Neuronal stem cell (in vitro differentiated cells): ENCODE results near the gene OR3A2. TPM values are rescaled to one million over a fixed set of nuclear protein-coding genes. Genes with fewer than 3 reads are reported as not detected.
"Not testable (repeated sequence)": the region's sequence is repeated elsewhere in the genome, so short reads cannot be mapped to it uniquely, and the experiment has no call there.

Experiments used
- DNase-seq: peaks from one replicate; pipeline ENCODE4 v3.0.0-alpha.2; 2013; ENCODE audit warnings: low spot score
- H2AFZ ChIP-seq: one replicate; pipeline ENCODE4 v1.6.1; 2013; ENCODE audit warnings: mild to moderate bottlenecking, low read length, inconsistent platforms
- H2AK5ac ChIP-seq: 2 replicates; pipeline ENCODE4 v1.6.1; 2013; ENCODE audit warnings: low read depth, mild to moderate bottlenecking, inconsistent platforms, low read length, moderate library complexity, mixed read lengths
- H2BK120ac ChIP-seq: 2 replicates; pipeline ENCODE4 v1.6.1; 2013; ENCODE audit warnings: low read depth, mild to moderate bottlenecking, inconsistent platforms, low read length, moderate library complexity, mixed read lengths
- H2BK12ac ChIP-seq: one replicate; pipeline ENCODE4 v1.6.1; 2013; ENCODE audit warnings: low read length, inconsistent platforms
- H2BK15ac ChIP-seq: 2 replicates; pipeline ENCODE4 v1.6.1; 2013; ENCODE audit warnings: mild to moderate bottlenecking, low read length, inconsistent platforms, mixed read lengths
- H2BK5ac ChIP-seq: one replicate; pipeline ENCODE4 v1.6.1; 2013; ENCODE audit warnings: inconsistent platforms, mild to moderate bottlenecking, low read length, moderate library complexity
- H3K14ac ChIP-seq: one replicate; pipeline ENCODE4 v1.6.1; 2013; ENCODE audit warnings: low read length, inconsistent platforms
- H3K18ac ChIP-seq: 2 replicates; pipeline ENCODE4 v1.6.1; 2013; ENCODE audit warnings: low read length, inconsistent platforms
- H3K23ac ChIP-seq: 2 replicates; pipeline ENCODE4 v1.6.1; 2013; ENCODE audit warnings: low read depth, mild to moderate bottlenecking, mixed read lengths, low read length, inconsistent platforms; ENCODE audit not compliant: poor library complexity
- H3K27ac ChIP-seq: replicated peaks from 3 replicates; pipeline ENCODE4 v1.5.1; 2013; ENCODE audit warnings: low read length, inconsistent platforms
- H3K27me3 ChIP-seq, 3 experiments: 2 replicates each; pipeline ENCODE4 v1.6.1; 2013; ENCODE audit warnings: low read length in 3 of 3, mild to moderate bottlenecking in 2 of 3, inconsistent platforms in 1 of 3, low read depth in 1 of 3, mixed read lengths in 1 of 3, moderate library complexity in 1 of 3; ENCODE audit not compliant: control insufficient read depth in 3 of 3, insufficient read depth in 3 of 3
- H3K36me3 ChIP-seq, 2 donors: replicated peaks in 1 of 2; 2 replicates each; pipeline ENCODE4 v1.6.1; 2013; ENCODE audit warnings: low read length in 2 of 2; ENCODE audit not compliant: control insufficient read depth in 2 of 2, insufficient read depth in 2 of 2
- H3K4ac ChIP-seq: 2 replicates; pipeline ENCODE4 v1.6.1; 2013; ENCODE audit warnings: inconsistent platforms, mild to moderate bottlenecking, low read length, moderate library complexity
- H3K4me1 ChIP-seq, 2 donors: 1 replicate in 1 of 2; 2 replicates in 1 of 2; pipeline ENCODE4 v1.6.1; 2013; ENCODE audit warnings: low read length in 2 of 2, low read depth in 1 of 2; ENCODE audit not compliant: control insufficient read depth in 2 of 2, insufficient read depth in 1 of 2
- H3K4me2 ChIP-seq: one replicate; pipeline ENCODE4 v1.6.1; 2013; ENCODE audit warnings: mild to moderate bottlenecking, low read length, inconsistent platforms; ENCODE audit not compliant: insufficient read depth, poor library complexity, severe bottlenecking
- H3K4me3 ChIP-seq, 2 donors: 2 replicates each; pipeline ENCODE4 v1.5.1; 2013; ENCODE audit warnings: low read length in 2 of 2, mild to moderate bottlenecking in 2 of 2, inconsistent platforms in 1 of 2, moderate library complexity in 1 of 2
- H3K79me1 ChIP-seq: one replicate; pipeline ENCODE4 v1.6.1; 2013; ENCODE audit warnings: low read depth, mild to moderate bottlenecking, inconsistent platforms, low read length, moderate library complexity
- H3K9ac ChIP-seq: one replicate; pipeline ENCODE4 v1.6.1; 2013; ENCODE audit warnings: mild to moderate bottlenecking, low read depth, low read length, inconsistent platforms; ENCODE audit not compliant: poor library complexity
- H3K9me3 ChIP-seq, 2 donors: replicated peaks in 1 of 2; 2 replicates each; pipeline versions ENCODE3 to v1.6.1; 2013; ENCODE audit warnings: low read length in 2 of 2, mild to moderate bottlenecking in 2 of 2, inconsistent platforms in 1 of 2, low read depth in 1 of 2, mixed read lengths in 1 of 2, moderate library complexity in 1 of 2; ENCODE audit not compliant: control insufficient read depth in 2 of 2, insufficient read depth in 1 of 2
- H4K8ac ChIP-seq: one replicate; pipeline ENCODE4 v1.6.1; 2013; ENCODE audit warnings: low read depth, mild to moderate bottlenecking, inconsistent platforms, low read length, moderate library complexity
- H4K91ac ChIP-seq: one replicate; pipeline ENCODE4 v1.6.1; 2013; ENCODE audit warnings: low read length, low read depth, mild to moderate bottlenecking, inconsistent platforms; ENCODE audit not compliant: poor library complexity
- WGBS, 2 donors: extraction: QIAGEN DNeasy Blood & Tissue Kit; methylation state at CpG; one replicate each; pipeline ENCODE4 v1.1.7; 2013; ENCODE audit warnings: missing lambda C conversion rate in 2 of 2, mixed read lengths in 1 of 2; ENCODE audit not compliant: insufficient read length in 2 of 2, insufficient replicate concordance in 1 of 2; ENCODE audit errors: extremely low coverage in 2 of 2; 5-methylcytosine and 5-hydroxymethylcytosine counted together
- small RNA-seq: library from polyadenylated mRNA; stranded (forward); fragments of <200 nt; extraction: miRNeasy Mini kit (QIAGEN cat#:217004); gene quantifications from one replicate; pipeline ENCODE3, GENCODE V24; 2013; ENCODE audit not compliant: insufficient read depth

The OR3A2 gene

GRCh38 chr17:3241044-3241443 lies 145.1 kb downstream of the OR3A2 start:
- H3K4ac ChIP-seq, H2BK12ac ChIP-seq, H2BK120ac ChIP-seq, DNase-seq, H2BK15ac ChIP-seq, H4K8ac ChIP-seq, H3K36me3 ChIP-seq, H3K23ac ChIP-seq, H3K27ac ChIP-seq, H3K9ac ChIP-seq, H3K18ac ChIP-seq, H3K4me3 ChIP-seq, H4K91ac ChIP-seq, H2AFZ ChIP-seq, H3K4me1 ChIP-seq, H3K9me3 ChIP-seq, H3K79me1 ChIP-seq, H2AK5ac ChIP-seq, H3K14ac ChIP-seq, H3K4me2 ChIP-seq, H2BK5ac ChIP-seq, H3K27me3 ChIP-seq: not testable (repeated sequence)
- WGBS, 2 donors: no CpG with 5 or more reads among the region's 1 CpG

DNA sequence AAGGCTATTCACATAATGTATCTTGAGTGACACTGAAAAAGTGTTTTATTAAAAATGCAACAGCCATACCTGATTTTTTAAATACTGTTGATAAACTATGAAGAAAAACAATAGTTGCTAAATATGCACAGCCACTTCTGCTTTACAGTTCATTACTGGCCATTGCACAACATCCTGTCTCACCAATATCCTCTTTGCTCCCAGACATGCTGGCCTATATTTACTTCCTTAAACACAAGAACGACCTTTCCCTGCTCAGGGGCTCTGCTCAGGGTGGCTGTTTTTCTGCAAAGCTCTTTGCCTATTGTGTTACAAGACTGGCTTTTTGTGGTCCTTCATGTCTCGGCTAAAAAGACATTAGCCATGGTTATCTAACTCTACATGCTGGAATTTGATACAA lies 147.4 kb downstream of the OR3A2 start:
- DNase-seq, H3K14ac ChIP-seq, H3K4me2 ChIP-seq, H3K9me3 ChIP-seq, H3K4ac ChIP-seq, H3K4me3 ChIP-seq, H3K9ac ChIP-seq, H3K27ac ChIP-seq, H3K36me3 ChIP-seq, H4K91ac ChIP-seq, H2BK12ac ChIP-seq, H4K8ac ChIP-seq, H3K79me1 ChIP-seq, H3K18ac ChIP-seq, H3K4me1 ChIP-seq, H3K23ac ChIP-seq, H2AFZ ChIP-seq, H2BK120ac ChIP-seq, H2AK5ac ChIP-seq, H3K27me3 ChIP-seq, H2BK5ac ChIP-seq, H2BK15ac ChIP-seq: not testable (repeated sequence)
- WGBS, 2 donors: no CpG with 5 or more reads among the region's 2 CpGs

DNA sequence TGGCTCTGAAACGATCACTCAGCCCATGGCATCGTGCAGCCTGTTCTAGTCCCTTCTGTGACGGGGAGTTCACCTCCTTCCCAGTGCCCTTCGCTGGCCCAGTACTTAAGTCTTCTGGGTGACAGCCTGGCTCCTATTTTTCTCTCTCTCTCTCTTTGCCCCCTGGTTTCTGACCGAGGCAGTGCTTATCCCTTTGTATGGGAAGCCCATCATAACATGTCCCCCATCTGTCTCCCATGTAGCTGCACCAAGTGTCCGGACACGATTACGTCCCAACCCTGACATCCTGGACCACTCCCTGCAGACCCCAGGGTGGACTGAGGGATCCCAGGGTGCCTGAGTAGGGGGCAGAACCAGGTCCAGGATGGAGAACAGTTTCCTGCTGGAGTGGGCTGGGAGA lies 153.8 kb downstream of the OR3A2 start:
- not testable (repeated sequence) for H3K4ac ChIP-seq, H2AFZ ChIP-seq, H3K18ac ChIP-seq, H3K79me1 ChIP-seq, H3K4me3 ChIP-seq, H2BK5ac ChIP-seq, H3K23ac ChIP-seq, H2BK12ac ChIP-seq, H2BK15ac ChIP-seq, H3K4me1 ChIP-seq, H3K14ac ChIP-seq, H4K8ac ChIP-seq, DNase-seq, H3K9me3 ChIP-seq, H3K4me2 ChIP-seq, H3K27ac ChIP-seq, H3K9ac ChIP-seq, H4K91ac ChIP-seq, H3K36me3 ChIP-seq, H2BK120ac ChIP-seq, H2AK5ac ChIP-seq, H3K27me3 ChIP-seq
- no CpG with 5 or more reads among the region's 8 CpGs for WGBS, 2 donors

Small RNAs within 50 kb of the gene (small RNA-seq; reads per million reads assigned to genes)
- gene OR1AC1P: not detected
